Measurements from ENCODE around the gene CTNNAL1. TPM values are rescaled to one million over a fixed set of nuclear protein-coding genes. Genes with fewer than 3 reads are reported as not detected.
A peak's percentile ranks its signal among the peaks of the same experiment; 100 is the strongest.

CTNNAL1 gene
- polyA plus RNA-seq, 10 donors, result 22.9 to 37.8 (median 32.2) TPM

DNA sequence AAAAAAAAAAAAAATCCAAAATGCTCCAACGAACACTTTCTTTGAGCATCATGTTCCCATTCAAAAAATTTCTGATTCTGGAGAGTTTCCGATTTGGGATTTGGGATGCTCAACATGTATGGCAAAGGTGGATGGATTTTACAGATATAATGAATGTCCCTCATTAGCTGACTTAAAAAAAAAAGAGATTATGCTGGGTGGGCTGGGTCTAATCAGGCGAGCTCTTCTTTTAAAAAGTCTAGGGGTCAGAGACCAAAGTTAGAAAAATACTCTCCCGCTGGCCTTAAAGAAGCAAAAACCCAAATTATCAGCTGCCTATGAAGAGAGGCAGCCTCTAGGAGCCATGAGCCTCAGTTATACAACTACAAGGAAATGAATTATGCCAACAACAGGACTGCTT, 15.2 kb upstream of the CTNNAL1 start:
- DNase-seq, result no peak

DNA sequence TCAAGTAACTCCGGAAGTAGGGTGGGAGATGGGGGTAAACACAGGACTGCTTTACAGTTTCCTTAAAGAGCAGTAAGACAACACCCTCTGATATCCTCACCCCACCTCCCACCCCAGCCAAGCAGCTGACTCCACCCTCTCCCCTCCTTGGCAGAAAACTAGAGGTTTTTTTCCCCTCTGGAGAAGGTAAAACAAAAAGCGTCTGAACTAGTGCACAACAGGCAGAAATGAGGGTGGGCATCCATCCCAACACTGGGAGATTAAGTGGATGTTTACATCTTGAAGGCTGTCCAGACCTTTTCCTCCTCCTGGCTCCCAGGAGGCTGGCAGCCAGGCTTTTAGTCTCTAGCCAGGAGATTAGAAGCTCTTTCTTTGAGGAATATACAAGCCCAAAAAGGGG, 13.9 kb upstream of the CTNNAL1 start:
- DNase-seq, result peak in 1 of 3 donors; percentile 43

DNA sequence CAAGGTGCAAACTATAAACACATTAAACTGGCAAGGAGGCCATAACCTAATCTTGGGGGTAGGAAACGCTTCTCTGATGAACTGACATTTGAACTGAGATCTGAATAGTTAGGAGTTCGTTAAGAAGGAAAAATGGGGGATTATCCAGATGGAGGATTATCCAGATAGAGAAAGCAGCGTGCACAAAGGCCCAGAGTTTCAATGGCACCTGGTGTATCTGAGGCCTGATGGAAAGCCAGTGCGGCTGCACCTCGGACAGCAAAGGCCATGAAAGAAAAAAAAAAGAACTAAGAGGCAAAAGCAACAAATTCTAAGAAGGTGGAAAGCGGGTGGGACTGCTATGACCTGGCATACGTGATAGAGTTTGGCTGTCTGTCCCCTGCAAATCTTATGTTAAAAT, 13.0 kb upstream of the CTNNAL1 start:
- no peak for DNase-seq

DNA sequence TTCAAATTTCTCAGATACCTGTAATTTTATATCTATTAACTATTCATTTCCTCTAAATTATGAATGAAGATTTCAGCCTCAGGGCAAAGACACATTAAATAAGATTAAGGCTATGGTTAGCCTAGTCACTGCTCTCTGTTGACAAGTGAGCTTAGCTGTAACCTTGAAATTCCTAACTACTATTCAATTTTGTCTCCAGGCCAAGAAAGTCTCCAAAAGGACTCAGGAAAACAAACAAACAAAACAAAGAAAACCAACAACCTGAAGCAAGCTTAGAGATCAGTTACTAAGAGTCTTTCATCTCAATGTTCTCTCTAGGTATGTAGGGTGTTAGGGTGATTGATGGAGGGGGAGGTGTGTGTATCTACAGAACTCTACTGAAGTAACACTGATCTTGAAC, 9.6 kb upstream of the CTNNAL1 start:
- DNase-seq, result no peak

GRCh38 chr9:109020581-109021511, 7.5 kb upstream of the CTNNAL1 start:
- no peak for DNase-seq

- no peak for DNase-seq
These were observed 6.8 kb upstream of the CTNNAL1 start for GRCh38 chr9:109020113-109020512.

DNA sequence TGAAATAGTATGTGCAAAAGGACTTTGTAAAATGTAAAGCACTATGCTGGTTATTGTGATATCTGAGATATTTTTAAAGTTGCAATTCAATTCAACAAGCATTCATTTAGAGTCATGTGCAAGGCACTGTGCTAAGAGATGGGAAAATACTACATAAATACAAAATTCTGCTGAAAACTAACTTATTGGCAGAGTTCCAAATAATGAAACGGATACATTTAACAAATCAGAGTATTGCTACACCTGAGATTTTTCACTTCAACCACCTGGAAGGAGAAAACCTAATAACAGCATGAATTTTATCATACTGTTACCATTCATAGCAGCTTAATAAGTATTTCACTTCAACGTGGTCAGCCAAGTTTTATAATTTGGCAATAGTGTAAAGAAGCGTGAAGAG, 6.1 kb upstream of the CTNNAL1 start:
- no peak for DNase-seq

- DNase-seq, result no peak
These were observed 4.2 kb upstream of the CTNNAL1 start for GRCh38 chr9:109017493-109017892.

DNA sequence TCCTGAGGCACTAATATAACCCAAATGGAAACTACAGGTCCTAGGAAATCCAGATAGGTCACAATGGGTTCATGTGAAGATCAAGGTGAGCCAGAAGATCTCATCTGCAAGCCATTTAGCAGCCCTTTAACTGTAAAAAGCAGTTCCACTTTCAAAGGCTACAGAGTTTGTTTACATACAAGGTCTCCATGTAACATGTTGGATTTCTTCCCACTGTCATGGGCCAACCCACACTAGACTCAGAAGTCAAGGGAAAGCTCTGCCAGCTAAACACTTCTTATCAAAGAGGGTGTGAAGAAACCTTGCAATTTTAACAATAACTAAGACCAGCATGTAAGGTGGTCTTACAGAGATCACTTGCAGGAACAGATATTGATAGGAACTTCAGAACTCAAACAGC, 3.8 kb upstream of the CTNNAL1 start:
- peak in 2 of 3 donors; percentile 21 to 31 for DNase-seq

DNA sequence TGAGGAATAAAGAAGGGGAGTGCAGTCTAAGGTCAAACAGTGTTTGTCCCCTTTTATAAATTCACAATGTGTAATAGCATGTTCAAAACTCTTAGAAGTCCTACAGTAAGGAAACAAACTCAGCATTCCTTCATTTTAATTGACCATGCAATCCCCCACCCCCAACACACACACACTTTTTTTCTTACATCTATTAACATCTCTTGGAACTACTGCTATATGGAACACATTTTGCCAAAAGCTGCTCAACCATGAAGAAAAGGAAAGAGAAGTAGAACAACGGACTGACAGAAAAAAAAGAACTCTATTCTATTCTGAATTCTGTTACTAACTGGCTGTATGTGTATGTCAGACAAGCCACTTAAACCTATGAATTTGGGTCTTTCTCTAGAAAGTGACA, 2.8 kb upstream of the CTNNAL1 start:
- peak in 2 of 3 donors; percentile 30 to 37 for DNase-seq

GRCh38 chr9:109014608-109015280, 1.4 kb upstream of the CTNNAL1 start:
- no peak for DNase-seq

- DNase-seq, result peak; percentile 43 to 94 (median 48)
These were observed 644 bp upstream of the CTNNAL1 start for GRCh38 chr9:109013679-109014607.

- DNase-seq, result peak; percentile 71 to 86 (median 86)
These were observed 1.1 kb downstream of the CTNNAL1 start for GRCh38 chr9:109012009-109012875.

- no peak for DNase-seq
These were observed 2.0 kb downstream of the CTNNAL1 start for GRCh38 chr9:109011231-109011671.

DNA sequence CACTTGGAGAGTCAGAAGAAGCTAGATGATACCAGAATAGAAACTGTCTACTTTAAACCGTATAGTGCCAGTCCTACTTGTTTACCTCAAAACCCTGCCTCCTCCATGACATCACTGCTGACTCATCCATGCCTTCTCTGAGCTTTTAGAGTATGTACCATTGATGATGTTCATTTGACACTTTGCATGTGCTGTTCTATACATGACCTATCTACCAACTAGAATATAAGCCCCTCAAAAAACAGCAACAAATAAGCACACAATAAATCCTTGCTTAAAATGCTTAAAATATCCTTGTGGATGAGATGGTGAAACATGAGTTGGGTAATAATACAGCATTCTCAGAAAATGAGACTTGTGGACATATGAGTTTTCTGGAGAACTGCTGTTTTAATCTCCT, 2.6 kb downstream of the CTNNAL1 start:
- DNase-seq, result peak in 1 of 3 donors; percentile 33

- no peak for DNase-seq
These were observed 7.6 kb downstream of the CTNNAL1 start for GRCh38 chr9:109005678-109006077.

- no peak for DNase-seq
These were observed 10.2 kb downstream of the CTNNAL1 start for GRCh38 chr9:109003116-109003515.

DNA sequence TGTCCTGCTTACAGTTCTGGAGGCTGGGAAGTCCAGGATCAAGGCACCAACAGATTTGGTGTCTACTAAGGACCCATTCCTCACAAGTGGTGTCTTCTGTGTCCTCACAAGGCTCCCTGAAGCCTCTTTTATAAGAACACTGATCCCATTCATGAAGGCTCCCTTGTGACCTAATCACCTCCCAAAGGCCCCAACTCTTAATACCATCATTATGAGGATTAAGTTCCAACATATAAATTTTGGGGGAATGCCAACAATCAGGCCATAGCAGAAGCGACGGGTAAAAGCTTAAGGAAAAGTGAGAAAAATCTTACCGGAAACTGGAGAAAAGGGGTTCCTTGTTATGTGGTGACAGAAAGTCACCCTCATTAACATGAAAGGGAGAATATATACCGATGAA, 11.2 kb downstream of the CTNNAL1 start:
- DNase-seq, result no peak

DNA sequence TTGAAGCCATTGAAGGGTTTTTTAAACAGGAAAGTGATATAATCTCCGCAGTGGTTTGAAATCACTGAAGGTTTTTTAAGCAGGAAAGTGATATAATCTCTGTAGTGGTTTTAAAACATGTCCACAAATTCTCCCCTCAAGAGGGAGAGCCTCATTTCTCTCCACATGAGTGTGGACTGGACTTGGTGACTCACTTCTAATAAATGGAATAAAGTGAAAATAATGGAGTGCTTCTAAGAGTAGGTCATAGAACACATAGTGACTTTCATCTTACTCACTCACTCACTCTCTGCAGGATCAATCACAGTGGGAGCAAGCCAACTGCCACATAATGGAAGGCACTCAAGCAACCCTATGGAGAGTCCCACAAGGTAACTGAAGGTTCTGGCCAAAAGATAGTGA, 12.0 kb downstream of the CTNNAL1 start:
- DNase-seq, result peak in 1 of 3 donors; percentile 77

DNA sequence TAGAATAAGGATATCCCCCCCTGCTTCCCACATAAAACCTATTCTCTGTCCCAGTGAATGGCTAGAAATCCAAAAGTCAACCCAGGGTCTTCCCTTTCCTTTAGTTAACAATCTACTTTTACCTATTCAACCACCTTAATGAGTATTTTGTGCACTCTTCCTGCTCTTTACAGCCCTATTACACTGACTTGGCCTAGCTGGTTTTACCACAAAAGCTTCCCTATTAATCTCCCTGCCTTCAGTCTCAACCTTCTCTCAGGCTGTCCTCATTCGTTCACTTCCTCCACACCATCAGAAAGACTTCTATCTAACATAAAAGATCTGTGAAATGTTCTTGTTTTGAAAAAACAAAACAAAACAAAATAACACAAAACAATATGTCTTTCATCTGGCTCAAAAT, 16.2 kb downstream of the CTNNAL1 start:
- DNase-seq, result no peak

GRCh38 chr9:108996643-108997042, 16.7 kb downstream of the CTNNAL1 start:
- DNase-seq, result no peak

All from muscle of back (tissue), 11 donors.